ENCODE results near the gene TMEM240.

GRCh38 chr1:1547476-1547875 is 7.1 kb upstream of the TMEM240 start:
- TF ChIP-seq CTCF (IDR thresholded peaks at IDR 0.05; ENCODE audit: extremely low read depth in 1 of 2, insufficient read depth in 1 of 2, low read depth in 1 of 2, low read length in 2 of 2) (no peak), JUN (IDR thresholded peaks at IDR 0.05; ENCODE audit: borderline replicate concordance, insufficient read depth, insufficient read length, low read depth) (no peak)
